ENCODE results near the gene RGS1. TPM values are rescaled to one million over a fixed set of nuclear protein-coding genes. Genes with fewer than 3 reads are reported as not detected.

Gene RGS1
- polyA plus RNA-seq, 1 of the 3 experiments (the other 2 are of a cell fraction): 0.12 TPM

GRCh38 chr1:192529811-192530210 lies 45.8 kb upstream of the RGS1 start:
- POLR2A ChIA-PET: no interaction called here
- Histone ChIP-seq H3K9me3 (no peaks in the 10 kb centered on the region), H3K4me3 (ENCODE audit: low read depth in 2 of 2, low read length in 1 of 2) (peak overlapping the region; percentile 19 to 56; a peak in 3 of 4 replicates), H3K79me2 (ENCODE audit: insufficient read depth) (peaks cover 49% of the 10 kb centered on the region), H3K36me3 (replicated peaks in 1 of 2; ENCODE audit: control insufficient read depth in 1 of 2, insufficient read depth in 2 of 2, low read length in 1 of 2) (peaks cover 0 to 5% of the 10 kb centered on the region in 2 experiments), H3K4me1 (ENCODE audit: control insufficient read depth in 1 of 2, insufficient read depth in 2 of 2, low read depth in 1 of 2, low read length in 1 of 2) (peaks cover 0 to 24% of the 10 kb centered on the region in 2 experiments), H3K9me2 (no peaks in the 10 kb centered on the region), H3K9ac (peak overlapping the region; percentile 95), H3K27me3 (ENCODE audit: insufficient read depth) (no peaks in the 10 kb centered on the region), H3F3A (replicated peaks; ENCODE audit: insufficient read depth) (peaks cover 45% of the 10 kb centered on the region), H3K4me2 (peak overlapping the region; percentile 74), H4K20me1 (ENCODE audit: insufficient read depth) (no peaks in the 10 kb centered on the region), H2AFZ (ENCODE audit: low read depth) (no peak overlapping the region; the same call in 1 of the 2 replicates), H3K27ac (ENCODE audit: low read depth in 2 of 2, low read length in 1 of 2) (peak overlapping the region; percentile 96 to 99)
- WGBS (ENCODE audit: low lambda C conversion rate): 48% methylated on average over 1 of the region's 1 CpG
- DNase-seq: no peak
- TF ChIP-seq RXRA (IDR thresholded peaks at IDR 0.05; ENCODE audit: borderline replicate concordance, low read depth) (no peak), POLR2AphosphoS5 (IDR thresholded peaks at IDR 0.05; ENCODE audit: low read depth, low read length) (no peak), JUND (IDR thresholded peaks at IDR 0.05) (peak; percentile 7; the same call in 1 of the 2 replicates), TCF12 (IDR thresholded peaks at IDR 0.05) (0 out of 2 replicates have a peak, but pooled peaks have one; percentile 28), PBX3 (IDR thresholded peaks at IDR 0.05) (0 out of 2 replicates have a peak, but pooled peaks have one; percentile 6), EP300 (IDR thresholded peaks at IDR 0.05; ENCODE audit: borderline replicate concordance in 1 of 2, low read depth in 1 of 2, low read length in 1 of 2) (0 out of 4 replicates have a peak, but pooled peaks of 1 of the 2 experiments have one; percentile 21), TAF1 (IDR thresholded peaks at IDR 0.05; ENCODE audit: borderline replicate concordance, low read depth, low read length) (no peak)
- CTCF ChIA-PET: no interaction called here

- peaks cover 53% of the 10 kb centered on the region for H3K79me2 ChIP-seq (ENCODE audit: insufficient read depth)
- DNase-seq: no peak
- peaks cover 46% of the 10 kb centered on the region for H3F3A ChIP-seq (replicated peaks; ENCODE audit: insufficient read depth)
- H4K20me1 ChIP-seq (ENCODE audit: insufficient read depth): no peaks in the 10 kb centered on the region
- ChIA-PET POLR2A (no interaction called here), CTCF (no interaction called here)
- peak overlapping the region; percentile 95 for H3K9ac ChIP-seq
- peak overlapping the region; percentile 74 for H3K4me2 ChIP-seq
- H3K9me3 ChIP-seq: no peaks in the 10 kb centered on the region
- no peaks in the 10 kb centered on the region for H3K9me2 ChIP-seq
- no peak overlapping the region; the same call in 1 of the 2 replicates for H2AFZ ChIP-seq (ENCODE audit: low read depth)
- TF ChIP-seq POLR2AphosphoS5 (IDR thresholded peaks at IDR 0.05; ENCODE audit: low read depth, low read length) (peak; percentile 47; the same call in 1 of the 2 replicates), FOXJ3 (CRISPR knock-in tag; IDR thresholded peaks at IDR 0.05) (no peak), EP300 (IDR thresholded peaks at IDR 0.05; ENCODE audit: borderline replicate concordance in 1 of 2, low read depth in 1 of 2, low read length in 1 of 2) (peak in 1 of 2 experiments; percentile 1; a peak in 1 of 4 replicates), PBX3 (IDR thresholded peaks at IDR 0.05) (no peak)
- no peaks in the 10 kb centered on the region for H3K27me3 ChIP-seq (ENCODE audit: insufficient read depth)
- H3K4me3 ChIP-seq (ENCODE audit: low read depth in 2 of 2, low read length in 1 of 2): peak overlapping the region; percentile 19 to 56; a peak in 3 of 4 replicates
- H3K4me1 ChIP-seq (ENCODE audit: control insufficient read depth in 1 of 2, insufficient read depth in 2 of 2, low read depth in 1 of 2, low read length in 1 of 2): peaks cover 0 to 29% of the 10 kb centered on the region in 2 experiments
- H3K27ac ChIP-seq (ENCODE audit: low read depth in 2 of 2, low read length in 1 of 2): peak overlapping the region; percentile 96 to 99
- WGBS (ENCODE audit: low lambda C conversion rate): 8% methylated on average over 2 of the region's 2 CpGs
- peaks cover 0 to 8% of the 10 kb centered on the region in 2 experiments for H3K36me3 ChIP-seq (replicated peaks in 1 of 2; ENCODE audit: control insufficient read depth in 1 of 2, insufficient read depth in 2 of 2, low read length in 1 of 2)
These were observed 45.3 kb upstream of the RGS1 start for GRCh38 chr1:192530254-192530653.

Data from SK-N-SH (cell line).